Astrocyte (in vitro differentiated cells and primary cell): ENCODE data around the gene ELF5. TPM values are rescaled to one million over a fixed set of nuclear protein-coding genes. Genes with fewer than 3 reads are reported as not detected.

Experiments used
- DNase-seq: peaks from one replicate; pipeline ENCODE4 v3.0.0-alpha.2; 2010; ENCODE audit warnings: low read depth
- FAIRE-seq: peaks from 2 replicates; lab custom pipeline; 2011; peaks lifted over from hg19 to GRCh38; lab: Jason Lieb, UNC
- H2AFZ ChIP-seq: 2 replicates; pipeline ENCODE4 v1.6.0; 2012; ENCODE audit warnings: low read depth, low read length, inconsistent platforms
- H3K27ac ChIP-seq: 2 replicates; pipeline ENCODE4 v1.5.1; 2011; ENCODE audit warnings: low read depth, low read length, inconsistent platforms
- H3K27me3 ChIP-seq: 2 replicates; pipeline ENCODE4 v1.6.0; 2011; ENCODE audit warnings: low read length, inconsistent platforms; ENCODE audit not compliant: insufficient read depth
- H3K36me3 ChIP-seq: 2 replicates; pipeline ENCODE4 v1.5.1; 2011; ENCODE audit warnings: low read length, inconsistent platforms; ENCODE audit not compliant: insufficient read depth
- H3K4me1 ChIP-seq: 2 replicates; pipeline ENCODE4 v1.5.1; 2011; ENCODE audit warnings: low read length, inconsistent platforms; ENCODE audit not compliant: insufficient read depth
- H3K4me2 ChIP-seq: 2 replicates; pipeline ENCODE4 v1.6.0; 2012; ENCODE audit warnings: low read length, inconsistent platforms
- H3K4me3 ChIP-seq: 2 replicates; pipeline ENCODE4 v1.5.1; 2011; ENCODE audit warnings: low read depth, mild to moderate bottlenecking, low read length, inconsistent platforms; ENCODE audit not compliant: insufficient read depth
- H3K79me2 ChIP-seq: 2 replicates; pipeline ENCODE4 v1.6.0; 2012; ENCODE audit warnings: mild to moderate bottlenecking, low read length, inconsistent platforms; ENCODE audit not compliant: insufficient read depth
- H3K9ac ChIP-seq: 2 replicates; pipeline ENCODE4 v1.6.0; 2012; ENCODE audit warnings: mild to moderate bottlenecking, low read length, inconsistent platforms
- H3K9me3 ChIP-seq: 2 replicates; pipeline ENCODE4 v1.5.1; 2012; ENCODE audit warnings: low read depth, mild to moderate bottlenecking, low read length, inconsistent platforms; ENCODE audit not compliant: insufficient read depth
- H4K20me1 ChIP-seq: 2 replicates; pipeline ENCODE4 v1.6.0; 2012; ENCODE audit warnings: low read length, inconsistent platforms; ENCODE audit not compliant: insufficient read depth
- H3K27ac Mint-ChIP-seq: one replicate; pipeline ENCODE4 v1.8.0; 2021; ENCODE audit warnings: mild to moderate bottlenecking, mixed read lengths; ENCODE audit not compliant: unreplicated experiment
- H3K27me3 Mint-ChIP-seq: one replicate; pipeline ENCODE4 v1.8.0; 2021; ENCODE audit warnings: low read depth, mixed read lengths; ENCODE audit not compliant: unreplicated experiment
- H3K36me3 Mint-ChIP-seq: one replicate; pipeline ENCODE4 v1.8.0; 2021; ENCODE audit warnings: low read depth, mixed read lengths; ENCODE audit not compliant: unreplicated experiment
- H3K4me1 Mint-ChIP-seq: one replicate; pipeline ENCODE4 v1.8.0; 2021; ENCODE audit warnings: low read depth, mixed read lengths; ENCODE audit not compliant: unreplicated experiment
- H3K4me3 Mint-ChIP-seq: one replicate; pipeline ENCODE4 v1.8.0; 2021; ENCODE audit warnings: mild to moderate bottlenecking, moderate library complexity, mixed read lengths; ENCODE audit not compliant: unreplicated experiment
- H3K9me3 Mint-ChIP-seq: one replicate; pipeline ENCODE4 v1.8.0; 2021; ENCODE audit warnings: mild to moderate bottlenecking, mixed read lengths; ENCODE audit not compliant: unreplicated experiment
- EZH2 ChIP-seq: IDR thresholded peaks from 2 replicates; pipeline ENCODE4 v1.6.1; 2012; ENCODE audit warnings: mild to moderate bottlenecking, low read length, inconsistent platforms; ENCODE audit not compliant: insufficient read depth
- total RNA-seq: library from RNA; stranded (reverse); gene quantifications from 2 replicates; pipeline ENCODE4 v1.2.1, GENCODE V29; 2021
- TF ChIP-seq, protein P1 (sequence below): IDR thresholded peaks from 2 replicates; pipeline ENCODE4 v1.5.1; 2011; ENCODE audit warnings: low read depth, mild to moderate bottlenecking, inconsistent platforms, low read length, moderate library complexity; ENCODE audit not compliant: insufficient read depth

The ELF5 gene
- total RNA-seq, 1 donor from 2014 or later = not detected

DNA sequence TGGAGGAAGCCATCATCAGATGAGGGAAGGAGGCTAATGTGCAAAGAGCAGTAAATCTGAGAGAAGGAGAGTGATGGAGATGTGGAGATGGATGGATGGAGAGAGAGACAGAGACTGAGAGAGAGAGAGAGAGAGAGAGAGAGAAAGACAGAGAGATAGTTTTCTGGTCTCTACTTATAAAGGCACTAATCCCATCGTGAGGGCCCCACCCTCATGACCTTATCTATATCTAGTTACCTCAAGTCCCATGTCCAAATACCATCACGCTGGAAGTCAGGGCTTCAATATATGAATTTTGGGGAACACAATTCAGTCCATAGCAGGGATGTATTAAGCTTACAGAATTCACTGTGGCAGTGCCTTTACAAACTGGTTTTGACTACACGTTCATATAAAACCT is 21.2 kb upstream of the ELF5 start:
- TF ChIP-seq, protein P1, sequence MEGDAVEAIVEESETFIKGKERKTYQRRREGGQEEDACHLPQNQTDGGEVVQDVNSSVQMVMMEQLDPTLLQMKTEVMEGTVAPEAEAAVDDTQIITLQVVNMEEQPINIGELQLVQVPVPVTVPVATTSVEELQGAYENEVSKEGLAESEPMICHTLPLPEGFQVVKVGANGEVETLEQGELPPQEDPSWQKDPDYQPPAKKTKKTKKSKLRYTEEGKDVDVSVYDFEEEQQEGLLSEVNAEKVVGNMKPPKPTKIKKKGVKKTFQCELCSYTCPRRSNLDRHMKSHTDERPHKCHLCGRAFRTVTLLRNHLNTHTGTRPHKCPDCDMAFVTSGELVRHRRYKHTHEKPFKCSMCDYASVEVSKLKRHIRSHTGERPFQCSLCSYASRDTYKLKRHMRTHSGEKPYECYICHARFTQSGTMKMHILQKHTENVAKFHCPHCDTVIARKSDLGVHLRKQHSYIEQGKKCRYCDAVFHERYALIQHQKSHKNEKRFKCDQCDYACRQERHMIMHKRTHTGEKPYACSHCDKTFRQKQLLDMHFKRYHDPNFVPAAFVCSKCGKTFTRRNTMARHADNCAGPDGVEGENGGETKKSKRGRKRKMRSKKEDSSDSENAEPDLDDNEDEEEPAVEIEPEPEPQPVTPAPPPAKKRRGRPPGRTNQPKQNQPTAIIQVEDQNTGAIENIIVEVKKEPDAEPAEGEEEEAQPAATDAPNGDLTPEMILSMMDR = no peak
- TF ChIP-seq EZH2 = no peak
- H3K79me2 ChIP-seq = no peaks in the 10 kb centered on the region
- Mint-ChIP-seq H3K27me3 (peaks cover 11% of the 10 kb centered on the region), H3K4me1 (no peaks in the 10 kb centered on the region), H3K36me3 (no peaks in the 10 kb centered on the region), H3K9me3 (peaks cover 4% of the 10 kb centered on the region), H3K27ac (no peak overlapping the region), H3K4me3 (no peak overlapping the region)
- no peak overlapping the region for H3K9ac ChIP-seq
- H3K4me3 ChIP-seq = no peak overlapping the region
- FAIRE-seq (no peak), DNase-seq (no peak)
- H2AFZ ChIP-seq = no peak overlapping the region
- H3K36me3 ChIP-seq = no peaks in the 10 kb centered on the region
- peaks cover 25% of the 10 kb centered on the region for H3K27me3 ChIP-seq
- H3K27ac ChIP-seq = no peak overlapping the region
- H3K9me3 ChIP-seq = no peaks in the 10 kb centered on the region
- no peaks in the 10 kb centered on the region for H3K4me1 ChIP-seq
- H4K20me1 ChIP-seq = no peaks in the 10 kb centered on the region
- no peak overlapping the region for H3K4me2 ChIP-seq

DNA sequence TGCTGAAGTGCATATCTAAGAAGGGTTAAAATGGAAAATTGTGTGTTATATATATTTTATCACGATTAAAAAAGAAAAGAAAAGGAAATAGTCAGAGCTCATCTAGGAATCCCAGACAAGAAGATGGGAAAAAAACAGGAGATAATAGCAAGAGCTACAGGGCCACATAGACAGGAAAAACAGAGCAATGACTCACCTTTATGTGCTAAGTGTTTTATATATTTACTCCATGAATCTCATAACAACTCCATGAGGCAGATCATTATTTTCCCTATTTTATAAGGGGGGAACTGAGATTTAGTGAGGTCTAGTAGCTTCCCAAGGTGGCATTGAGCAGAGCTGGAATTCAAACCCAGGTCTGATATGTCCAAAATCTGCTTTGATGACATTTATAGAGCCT is 18.1 kb upstream of the ELF5 start:
- DNase-seq = no peak
- Mint-ChIP-seq H3K27me3 (peaks cover 13% of the 10 kb centered on the region), H3K4me3 (no peak overlapping the region), H3K9me3 (peaks cover 6% of the 10 kb centered on the region), H3K4me1 (no peaks in the 10 kb centered on the region), H3K36me3 (no peaks in the 10 kb centered on the region), H3K27ac (no peak overlapping the region)
- FAIRE-seq = no peak
- H2AFZ ChIP-seq = no peak overlapping the region
- no peaks in the 10 kb centered on the region for H3K9me3 ChIP-seq
- no peaks in the 10 kb centered on the region for H3K79me2 ChIP-seq
- no peaks in the 10 kb centered on the region for H4K20me1 ChIP-seq
- H3K27me3 ChIP-seq = peaks cover 3% of the 10 kb centered on the region
- no peak overlapping the region for H3K4me3 ChIP-seq
- H3K4me1 ChIP-seq = no peaks in the 10 kb centered on the region
- H3K4me2 ChIP-seq = no peak overlapping the region
- TF ChIP-seq, protein P1 = no peak
- no peak for TF ChIP-seq EZH2
- H3K36me3 ChIP-seq = no peaks in the 10 kb centered on the region
- H3K27ac ChIP-seq = no peak overlapping the region
- H3K9ac ChIP-seq = no peak overlapping the region

DNA sequence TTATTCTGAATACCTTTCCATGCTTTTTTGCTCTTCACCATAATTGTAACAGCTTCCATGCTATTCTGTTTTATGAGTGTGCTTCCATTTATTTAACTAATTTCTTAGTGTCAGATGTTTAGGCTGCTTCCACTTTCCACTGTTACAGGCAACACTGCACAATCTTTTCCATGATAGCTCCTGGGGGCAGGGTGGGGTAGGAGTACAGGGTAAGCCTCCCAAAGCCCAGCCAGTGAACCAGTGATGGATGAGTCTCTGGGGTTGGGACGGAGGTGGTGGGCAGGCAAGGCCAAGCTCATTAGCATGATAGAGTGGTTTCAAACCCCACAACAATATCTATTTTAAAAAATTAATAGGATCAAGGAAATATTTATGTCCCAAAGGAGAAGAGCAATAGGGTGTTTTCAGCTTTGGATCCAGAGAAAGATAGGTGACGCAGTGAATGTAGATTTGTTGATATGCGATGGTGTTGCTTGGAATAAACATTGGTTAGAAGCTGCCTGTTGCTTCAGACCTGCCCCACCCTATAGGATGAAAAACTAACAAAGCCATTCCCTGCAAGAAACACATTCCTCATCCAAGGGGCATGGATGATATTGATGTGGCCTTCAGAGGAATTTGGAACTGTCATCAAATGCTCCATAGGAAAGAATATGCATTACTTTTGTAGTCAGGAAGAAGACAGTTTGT is 17.1 kb upstream of the ELF5 start:
- Mint-ChIP-seq H3K9me3 (peaks cover 11% of the 10 kb centered on the region), H3K4me3 (no peak overlapping the region), H3K36me3 (no peaks in the 10 kb centered on the region), H3K27ac (no peak overlapping the region), H3K4me1 (no peaks in the 10 kb centered on the region), H3K27me3 (peaks cover 17% of the 10 kb centered on the region)
- FAIRE-seq (no peak), DNase-seq (no peak)
- Histone ChIP-seq H3K27me3 (peaks cover 5% of the 10 kb centered on the region), H3K36me3 (no peaks in the 10 kb centered on the region), H3K9me3 (no peaks in the 10 kb centered on the region), H2AFZ (no peak overlapping the region), H3K79me2 (no peaks in the 10 kb centered on the region), H3K9ac (no peak overlapping the region), H3K4me2 (no peak overlapping the region), H4K20me1 (no peaks in the 10 kb centered on the region), H3K27ac (no peak overlapping the region), H3K4me1 (no peaks in the 10 kb centered on the region), H3K4me3 (no peak overlapping the region)
- TF ChIP-seq EZH2 = no peak
- TF ChIP-seq, protein P1 = no peak
